ENCODE results near the gene FBN2.

DNA sequence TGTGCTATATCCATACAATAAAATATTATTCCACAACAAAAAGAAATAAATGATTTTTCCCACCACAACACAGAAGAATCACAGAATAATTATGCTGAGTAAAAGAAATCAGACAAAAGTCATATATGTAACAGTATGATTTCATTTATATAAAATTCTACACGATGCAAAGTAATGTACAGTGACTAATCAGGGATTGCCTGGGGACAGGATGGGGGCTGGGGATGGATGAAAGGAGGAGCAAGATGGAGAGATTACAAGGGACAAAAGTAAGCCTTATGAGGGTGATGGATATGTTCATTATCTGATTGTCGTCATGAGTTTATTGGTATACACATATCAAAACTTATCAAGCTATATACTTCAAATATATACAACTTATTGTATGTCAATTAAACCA lies 154.0 kb downstream of the FBN2 start:
- TF ChIP-seq POLR2A (IDR thresholded peaks at IDR 0.05; ENCODE audit: low read length): no peak
- TF ChIP-seq GATA1 (IDR thresholded peaks at IDR 0.05; ENCODE audit: low read depth, low read length): no peak
